Measurements from ENCODE around the gene TRIP13. TPM values are rescaled to one million over a fixed set of nuclear protein-coding genes. Genes with fewer than 3 reads are reported as not detected.

The TRIP13 gene
- total and polyA plus RNA-seq, 10 of the 15 experiments (the other 5 are each of a cell fraction or from before 2014, with no cell fraction given) = 15.1 to 64.9 (median 32.2) TPM

DNA sequence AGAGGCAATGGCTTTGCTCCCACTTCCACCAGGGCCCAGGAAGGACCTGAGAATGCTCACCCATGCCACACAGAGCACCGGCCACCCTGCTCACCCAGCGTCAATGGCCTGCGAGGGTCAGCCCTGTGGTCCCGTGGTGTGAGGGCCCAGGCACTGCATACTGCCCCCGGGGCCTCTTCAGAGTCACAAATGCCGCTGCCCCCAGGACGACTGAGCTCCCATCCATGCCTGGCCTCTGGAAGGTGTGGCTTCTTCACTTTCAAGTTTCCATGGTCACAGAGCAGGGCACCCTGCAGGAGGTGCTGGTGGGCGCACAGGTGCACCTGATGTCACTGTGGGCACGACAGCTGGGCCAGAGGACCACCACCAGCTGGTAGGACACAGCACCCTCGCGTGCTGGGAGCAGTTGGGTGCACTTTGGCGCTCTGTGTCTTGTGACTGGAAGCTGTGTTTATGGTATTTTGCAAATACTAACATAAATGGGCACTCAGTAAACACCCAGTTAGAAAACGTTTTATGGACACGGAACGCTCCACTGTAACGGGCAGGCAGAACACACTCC is 29.4 kb upstream of the TRIP13 start (continued):
- TF ChIP-seq ATF7 (IDR thresholded peaks at IDR 0.05; ENCODE audit: low read depth) (no peak), POU2F2 (IDR thresholded peaks at IDR 0.05; ENCODE audit: borderline replicate concordance, low read depth, low read length) (no peak), LARP7 (IDR thresholded peaks at IDR 0.05) (no peak), SMARCA5 (IDR thresholded peaks at IDR 0.05) (no peak), NR2F1 (conservative IDR thresholded peaks at IDR 0.05) (no peak), CHD2 (IDR thresholded peaks at IDR 0.05; ENCODE audit: borderline replicate concordance, low read depth, low read length) (no peak), MEF2B (IDR thresholded peaks at IDR 0.05; ENCODE audit: partially characterized antibody, poor library complexity, severe bottlenecking) (no peak), NFYB (IDR thresholded peaks at IDR 0.05; ENCODE audit: insufficient read depth, low read depth, low read length) (no peak), BRCA1 (IDR thresholded peaks at IDR 0.05; ENCODE audit: low read depth, low read length) (no peak), TCF3 (IDR thresholded peaks at IDR 0.05; ENCODE audit: borderline replicate concordance, insufficient read depth, low read depth, low read length) (no peak)
- TF ChIP-seq, protein P1, sequence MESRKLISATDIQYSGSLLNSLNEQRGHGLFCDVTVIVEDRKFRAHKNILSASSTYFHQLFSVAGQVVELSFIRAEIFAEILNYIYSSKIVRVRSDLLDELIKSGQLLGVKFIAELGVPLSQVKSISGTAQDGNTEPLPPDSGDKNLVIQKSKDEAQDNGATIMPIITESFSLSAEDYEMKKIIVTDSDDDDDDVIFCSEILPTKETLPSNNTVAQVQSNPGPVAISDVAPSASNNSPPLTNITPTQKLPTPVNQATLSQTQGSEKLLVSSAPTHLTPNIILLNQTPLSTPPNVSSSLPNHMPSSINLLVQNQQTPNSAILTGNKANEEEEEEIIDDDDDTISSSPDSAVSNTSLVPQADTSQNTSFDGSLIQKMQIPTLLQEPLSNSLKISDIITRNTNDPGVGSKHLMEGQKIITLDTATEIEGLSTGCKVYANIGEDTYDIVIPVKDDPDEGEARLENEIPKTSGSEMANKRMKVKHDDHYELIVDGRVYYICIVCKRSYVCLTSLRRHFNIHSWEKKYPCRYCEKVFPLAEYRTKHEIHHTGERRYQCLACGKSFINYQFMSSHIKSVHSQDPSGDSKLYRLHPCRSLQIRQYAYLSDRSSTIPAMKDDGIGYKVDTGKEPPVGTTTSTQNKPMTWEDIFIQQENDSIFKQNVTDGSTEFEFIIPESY (IDR thresholded peaks at IDR 0.05) = no peak
- TF ChIP-seq, protein P2, sequence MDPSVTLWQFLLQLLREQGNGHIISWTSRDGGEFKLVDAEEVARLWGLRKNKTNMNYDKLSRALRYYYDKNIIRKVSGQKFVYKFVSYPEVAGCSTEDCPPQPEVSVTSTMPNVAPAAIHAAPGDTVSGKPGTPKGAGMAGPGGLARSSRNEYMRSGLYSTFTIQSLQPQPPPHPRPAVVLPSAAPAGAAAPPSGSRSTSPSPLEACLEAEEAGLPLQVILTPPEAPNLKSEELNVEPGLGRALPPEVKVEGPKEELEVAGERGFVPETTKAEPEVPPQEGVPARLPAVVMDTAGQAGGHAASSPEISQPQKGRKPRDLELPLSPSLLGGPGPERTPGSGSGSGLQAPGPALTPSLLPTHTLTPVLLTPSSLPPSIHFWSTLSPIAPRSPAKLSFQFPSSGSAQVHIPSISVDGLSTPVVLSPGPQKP (IDR thresholded peaks at IDR 0.05; ENCODE audit: low read depth, low read length) = no peak

Data from GM12878 (cell line).